ENCODE measurements around the gene FREM1. TPM values are rescaled to one million over a fixed set of nuclear protein-coding genes. Genes with fewer than 3 reads are reported as not detected.

FREM1 gene, protein sequence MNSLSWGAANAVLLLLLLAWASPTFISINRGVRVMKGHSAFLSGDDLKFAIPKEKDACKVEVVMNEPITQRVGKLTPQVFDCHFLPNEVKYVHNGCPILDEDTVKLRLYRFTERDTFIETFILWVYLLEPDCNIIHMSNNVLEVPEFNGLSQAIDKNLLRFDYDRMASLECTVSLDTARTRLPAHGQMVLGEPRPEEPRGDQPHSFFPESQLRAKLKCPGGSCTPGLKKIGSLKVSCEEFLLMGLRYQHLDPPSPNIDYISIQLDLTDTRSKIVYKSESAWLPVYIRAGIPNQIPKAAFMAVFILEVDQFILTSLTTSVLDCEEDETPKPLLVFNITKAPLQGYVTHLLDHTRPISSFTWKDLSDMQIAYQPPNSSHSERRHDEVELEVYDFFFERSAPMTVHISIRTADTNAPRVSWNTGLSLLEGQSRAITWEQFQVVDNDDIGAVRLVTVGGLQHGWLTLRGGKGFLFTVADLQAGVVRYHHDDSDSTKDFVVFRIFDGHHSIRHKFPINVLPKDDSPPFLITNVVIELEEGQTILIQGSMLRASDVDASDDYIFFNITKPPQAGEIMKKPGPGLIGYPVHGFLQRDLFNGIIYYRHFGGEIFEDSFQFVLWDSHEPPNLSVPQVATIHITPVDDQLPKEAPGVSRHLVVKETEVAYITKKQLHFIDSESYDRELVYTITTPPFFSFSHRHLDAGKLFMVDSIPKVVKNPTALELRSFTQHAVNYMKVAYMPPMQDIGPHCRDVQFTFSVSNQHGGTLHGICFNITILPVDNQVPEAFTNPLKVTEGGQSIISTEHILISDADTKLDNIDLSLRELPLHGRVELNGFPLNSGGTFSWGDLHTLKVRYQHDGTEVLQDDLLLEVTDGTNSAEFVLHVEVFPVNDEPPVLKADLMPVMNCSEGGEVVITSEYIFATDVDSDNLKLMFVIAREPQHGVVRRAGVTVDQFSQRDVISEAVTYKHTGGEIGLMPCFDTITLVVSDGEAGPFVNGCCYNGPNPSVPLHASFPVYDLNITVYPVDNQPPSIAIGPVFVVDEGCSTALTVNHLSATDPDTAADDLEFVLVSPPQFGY (N-terminal part only)
- total RNA-seq (ENCODE audit: low replicate concordance), result under 0.01 and 1.1 TPM in 2 replicates

DNA sequence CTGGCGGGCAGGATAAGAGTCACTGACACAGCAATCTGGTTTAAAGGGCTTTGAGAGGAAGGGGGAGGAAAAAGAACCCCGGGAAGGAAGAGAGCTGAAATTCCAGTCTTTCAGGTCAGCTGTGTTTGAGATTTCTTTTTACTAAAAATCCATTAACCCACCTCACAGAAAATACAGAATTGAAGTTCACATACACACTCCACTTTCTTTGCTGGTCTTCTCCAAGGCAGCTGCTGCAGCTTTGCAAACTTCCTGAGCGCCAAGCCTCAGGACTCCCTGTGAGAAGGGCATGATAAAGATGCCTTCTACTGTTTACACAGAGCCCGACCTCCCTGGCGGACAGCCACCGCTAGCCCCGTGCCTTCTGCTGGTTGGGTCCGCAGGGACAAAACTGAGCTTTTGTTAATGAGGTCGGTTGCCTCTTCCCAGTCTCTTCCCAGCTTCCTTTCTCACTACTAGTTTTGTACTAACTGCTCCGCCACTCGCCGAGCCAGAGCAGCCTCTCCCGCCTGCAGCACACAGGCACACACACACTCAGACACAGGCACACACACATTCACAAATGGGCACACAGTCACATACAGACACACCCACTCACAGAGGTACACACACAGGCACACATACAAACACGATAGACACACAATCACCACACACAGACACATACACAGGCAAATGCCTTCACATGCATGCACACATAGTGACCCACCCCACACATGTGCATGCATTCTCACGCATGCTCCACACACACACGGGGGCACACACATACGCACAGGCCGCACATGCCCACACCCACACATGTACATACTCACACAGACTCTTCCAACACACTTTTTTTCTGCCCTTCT lies at the start of gene FREM1:
Gene FREM1, minus strand, starts transcription at position 468 of the 845 bp plus-strand sequence. CDS start 41,451 bp downstream, outside the sequence.

DNA sequence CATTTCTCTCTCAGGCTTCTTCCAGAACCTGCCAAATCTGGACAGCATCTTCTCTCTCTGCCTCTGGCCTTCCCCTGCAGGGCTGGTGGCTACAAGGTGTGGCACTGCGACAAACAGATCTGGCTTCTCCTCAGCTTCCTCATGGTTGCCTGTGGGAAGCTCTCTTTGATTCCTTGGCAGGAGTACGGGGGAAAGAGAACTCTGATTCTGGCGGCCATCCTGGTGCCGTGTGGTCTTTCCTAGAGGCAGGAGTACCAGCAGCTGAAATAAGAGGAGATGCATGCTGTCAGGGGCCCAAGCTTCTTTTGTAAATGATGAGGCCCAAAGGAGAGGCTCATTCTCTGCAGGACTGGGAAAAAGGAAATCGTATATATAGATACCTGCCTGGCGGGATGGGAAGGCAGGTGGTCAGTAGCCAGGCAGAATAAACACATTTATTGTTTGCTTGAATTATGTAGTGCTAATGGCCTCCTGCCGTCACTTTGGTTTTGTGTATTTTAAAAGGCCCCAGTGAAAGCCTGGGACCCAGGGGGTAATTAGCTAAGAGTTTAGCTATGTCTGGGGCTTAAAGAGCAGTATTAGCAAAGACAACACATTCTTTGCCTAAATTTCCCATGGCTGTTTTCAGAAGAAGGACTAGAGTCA lies 187.7 kb downstream of the FREM1 start, which contains the start of gene CER1:
Gene CER1, minus strand, starts transcription at position 343 of the 645 bp plus-strand sequence. Its CDS starts 61 bp downstream, at position 282.

DNA sequence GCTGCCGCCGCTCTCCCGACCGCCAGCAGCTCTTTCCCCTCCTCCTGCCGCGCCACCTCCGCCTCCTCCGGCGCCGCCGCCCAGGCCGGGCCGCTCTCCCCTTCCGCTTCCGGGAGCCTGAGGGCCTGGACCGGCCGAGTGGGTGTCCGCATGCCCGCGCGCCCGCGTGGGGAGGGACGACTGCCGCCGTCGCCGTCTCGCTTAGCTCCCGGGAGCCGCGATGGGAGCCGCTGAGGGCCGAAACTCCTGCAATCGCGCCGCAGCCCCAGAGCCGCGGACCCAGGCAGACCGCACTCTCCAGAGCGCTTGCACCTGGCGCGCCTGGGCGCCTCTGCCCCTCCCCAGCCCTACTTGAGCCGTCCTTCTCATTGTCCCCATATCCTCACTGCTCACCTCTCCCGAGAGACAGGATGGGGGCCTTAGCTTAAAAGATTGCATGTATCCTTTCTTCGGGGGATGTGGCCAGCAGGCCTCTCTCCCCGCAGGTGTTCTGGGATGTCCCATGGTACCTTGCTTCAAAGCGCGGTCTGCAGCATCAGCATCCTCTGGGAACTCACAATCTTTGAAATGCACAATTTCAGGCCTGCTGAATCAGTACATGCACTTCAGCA lies 216.9 kb downstream of the FREM1 start, which contains the start of gene ZDHHC21:
Gene ZDHHC21, minus strand, starts transcription at position 182 of the 611 bp plus-strand sequence. CDS start 19,092 bp downstream, outside the sequence.

Other genes with a start within 250 kb of the FREM1 start
- gene ZDHHC21, start 217.0 kb downstream of the FREM1 start, total RNA-seq (ENCODE audit: low replicate concordance), result 3.5 and 6.1 TPM in 2 replicates
- gene CER1, start 187.7 kb downstream of the FREM1 start, total RNA-seq (ENCODE audit: low replicate concordance), result not detected in 2 replicates

Measured in smooth muscle cell of the coronary artery (primary cell).